HG02798 (cell line): ENCODE data around the gene FNDC3B.
A peak's percentile ranks its signal among the peaks of the same experiment; 100 is the strongest.
"Not testable (repeated sequence)": the region's sequence is repeated elsewhere in the genome, so short reads cannot be mapped to it uniquely, and the experiment has no call there.

Source experiments
- ATAC-seq: cut with Tn5 transposase; IDR thresholded peaks from one replicate; pipeline ENCODE4 v1.9.1; 2021; ENCODE audit warnings: mild to moderate bottlenecking; ENCODE audit not compliant: unreplicated experiment, poor library complexity

The FNDC3B gene

GRCh38 chr3:172039436-172040077 lies at the start of gene FNDC3B:
FNDC3B (plus strand) TSS chr3:172039578; CDS start chr3:172112480, 72,902 bp downstream.
- peak; percentile 81 for ATAC-seq

GRCh38 chr3:171990239-171990638 lies 49.1 kb upstream of the FNDC3B start:
- ATAC-seq: not testable (repeated sequence)

DNA sequence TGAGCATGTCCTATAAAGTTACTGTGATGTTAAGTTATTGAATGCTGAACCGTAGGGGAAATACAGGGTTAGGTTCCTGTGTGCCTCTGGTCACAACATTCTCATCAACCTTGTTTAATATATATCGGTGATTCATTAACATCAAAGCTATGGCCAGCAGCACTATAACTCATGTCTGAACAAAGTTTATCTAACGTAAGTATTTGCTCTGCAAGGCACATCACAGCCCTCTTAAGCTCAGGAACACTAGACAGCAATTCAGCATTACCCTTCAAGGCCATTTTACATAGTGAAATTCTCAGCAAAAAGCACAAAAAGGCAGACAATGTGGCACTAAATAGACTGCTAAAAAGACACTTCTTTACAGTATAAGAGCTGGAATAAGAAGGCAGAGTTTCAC lies 48.2 kb upstream of the FNDC3B start:
- ATAC-seq: no peak

DNA sequence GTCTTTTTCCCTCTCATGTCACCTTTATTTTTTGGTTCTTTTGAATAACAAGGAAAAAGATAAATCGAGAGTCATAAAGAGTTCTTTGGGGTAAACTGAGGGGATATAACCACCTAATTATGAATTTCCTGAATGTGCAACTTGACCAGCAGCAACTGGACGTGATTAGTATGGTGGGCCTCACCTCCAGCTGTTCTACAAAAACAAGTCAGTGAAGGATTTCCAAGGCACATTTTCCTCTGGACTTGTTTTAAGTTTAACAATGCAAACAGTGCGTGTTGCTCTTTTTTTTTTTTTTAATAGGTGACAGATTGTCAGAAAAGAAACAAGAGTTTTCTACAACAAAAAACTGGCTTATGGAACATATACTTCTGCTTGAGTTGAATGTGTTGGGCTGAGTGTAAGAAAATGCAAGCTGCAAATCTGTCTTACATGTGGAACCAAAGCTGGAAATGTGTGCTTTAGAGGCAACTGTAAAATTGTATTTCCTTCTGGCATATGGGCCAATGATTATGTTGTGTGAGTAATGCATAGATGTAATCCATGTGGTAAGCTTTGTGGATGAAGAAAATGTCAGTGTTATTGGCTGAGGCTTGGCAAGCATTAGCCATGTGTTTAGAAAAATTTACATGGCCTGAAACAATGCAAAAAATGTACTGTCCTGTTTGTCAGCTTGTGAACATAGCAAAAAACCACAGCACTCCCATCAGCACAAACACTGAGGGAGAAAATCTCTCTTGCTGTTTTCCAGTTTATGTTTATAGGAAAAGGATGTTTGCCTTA lies 44.5 kb upstream of the FNDC3B start:
- ATAC-seq: no peak

GRCh38 chr3:171995486-171995885 lies 43.9 kb upstream of the FNDC3B start:
- no peak for ATAC-seq

DNA sequence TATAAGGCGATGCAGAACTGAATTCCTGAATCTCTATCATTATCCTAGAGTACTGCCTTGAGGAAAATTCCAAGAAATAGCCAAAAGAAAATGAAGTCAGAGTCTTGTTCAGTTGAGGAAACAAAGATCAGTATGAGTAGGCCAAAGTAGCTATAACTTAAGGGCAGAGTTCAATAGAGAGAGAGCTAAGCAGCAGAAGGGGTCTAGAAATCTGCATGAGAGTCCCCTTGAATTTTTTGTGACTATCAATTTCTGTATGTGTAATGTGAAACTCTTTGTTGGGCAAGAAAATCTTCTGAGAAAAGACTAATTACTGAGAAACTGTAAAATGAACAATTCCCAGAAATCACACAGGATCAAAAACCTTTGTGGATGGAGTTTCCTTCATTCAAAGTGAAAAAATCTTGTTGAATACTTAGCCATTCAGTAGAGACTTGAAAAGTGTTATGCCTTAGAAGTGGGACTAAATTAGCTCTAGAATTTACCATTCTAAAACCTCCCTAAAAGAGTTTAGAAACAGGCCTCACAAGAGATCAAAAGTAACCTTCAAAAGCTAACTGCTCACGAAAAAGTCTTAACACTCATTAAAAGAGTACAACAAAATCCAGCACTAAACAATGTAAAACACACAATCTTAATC lies 43.1 kb upstream of the FNDC3B start:
- ATAC-seq: no peak

DNA sequence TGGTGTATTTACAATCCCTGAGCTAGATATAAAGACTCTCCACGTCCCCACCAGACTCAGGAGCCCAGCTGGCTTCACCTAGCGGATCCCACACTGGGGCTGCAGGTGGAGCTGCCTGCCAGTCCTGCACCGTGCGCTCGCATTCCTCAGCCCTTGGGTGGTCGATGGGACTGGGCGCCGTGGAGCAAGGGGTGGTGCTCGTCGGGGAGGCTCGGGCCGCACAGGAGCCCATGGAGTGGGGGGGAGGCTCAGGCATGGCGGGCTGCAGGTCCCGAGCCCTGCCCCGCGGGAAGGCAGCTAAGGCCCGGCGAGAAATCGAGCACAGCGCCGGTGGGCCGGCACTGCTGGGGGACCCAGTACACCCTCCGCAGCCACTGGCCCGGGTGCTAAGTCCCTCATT lies 40.6 kb upstream of the FNDC3B start:
- not testable (repeated sequence) for ATAC-seq

- ATAC-seq: not testable (repeated sequence)
These were observed 37.8 kb upstream of the FNDC3B start for GRCh38 chr3:172001616-172002015.

DNA sequence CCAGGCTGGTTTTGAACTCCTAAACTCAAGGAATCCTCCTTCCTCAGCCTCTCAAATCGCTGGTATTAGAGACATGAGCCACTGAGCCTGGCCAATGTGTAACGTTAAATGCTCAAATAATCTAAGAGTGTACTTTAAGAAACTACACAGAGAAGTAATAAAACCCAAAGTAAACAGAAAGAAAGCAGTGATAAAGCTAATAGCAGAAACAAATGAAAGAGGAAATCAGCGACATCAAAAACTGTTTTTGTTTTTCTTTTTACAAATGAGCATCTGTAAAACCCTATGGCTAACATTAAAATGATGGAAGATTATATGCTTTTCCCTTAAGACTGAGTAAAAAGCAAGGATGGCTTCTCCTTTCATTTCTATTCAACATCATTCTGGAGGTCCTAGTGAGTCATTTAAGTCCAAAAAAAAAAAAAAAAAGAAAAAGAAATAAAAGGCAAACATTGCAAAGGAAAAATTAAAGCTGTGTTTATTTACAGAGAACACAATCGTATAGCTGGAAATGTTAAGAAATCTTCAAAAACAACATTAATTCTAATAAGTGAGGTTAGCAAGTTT lies 36.8 kb upstream of the FNDC3B start:
- ATAC-seq: no peak

GRCh38 chr3:172003146-172003545 lies 36.2 kb upstream of the FNDC3B start:
- ATAC-seq: no peak

DNA sequence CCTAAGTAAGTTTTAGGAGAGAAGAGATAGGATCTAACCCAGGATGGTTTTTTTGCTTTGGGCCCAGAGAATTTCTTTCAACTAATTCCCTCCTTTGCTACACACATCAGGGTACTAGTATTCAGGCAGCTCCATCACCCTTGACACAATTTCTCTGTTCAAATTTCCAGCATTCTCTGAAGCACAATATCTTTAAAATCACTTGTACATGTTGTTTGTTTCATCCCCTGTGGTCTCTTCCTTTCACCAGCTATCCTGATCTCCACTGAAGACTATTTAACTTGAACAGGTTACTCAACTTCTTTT lies 32.4 kb upstream of the FNDC3B start:
- no peak for ATAC-seq

DNA sequence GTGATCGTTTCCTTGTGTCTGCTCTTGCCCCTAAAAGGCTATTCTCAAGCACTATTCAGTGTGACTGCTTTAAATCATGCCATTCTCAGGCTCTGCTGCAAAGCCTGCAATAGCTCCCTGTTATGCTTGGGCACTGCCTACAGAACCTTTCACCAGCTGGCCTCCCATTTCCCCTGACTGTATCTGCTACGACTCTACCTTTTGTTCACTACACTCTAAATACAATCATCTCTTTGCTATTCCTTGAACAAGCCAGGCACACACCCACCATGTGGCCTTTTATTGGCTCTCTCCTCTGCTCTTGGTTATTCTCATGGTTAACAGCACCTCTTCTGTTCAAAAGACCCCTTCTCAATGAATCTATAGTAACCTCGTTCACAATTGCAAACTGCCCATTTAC lies 29.6 kb upstream of the FNDC3B start:
- no peak for ATAC-seq

DNA sequence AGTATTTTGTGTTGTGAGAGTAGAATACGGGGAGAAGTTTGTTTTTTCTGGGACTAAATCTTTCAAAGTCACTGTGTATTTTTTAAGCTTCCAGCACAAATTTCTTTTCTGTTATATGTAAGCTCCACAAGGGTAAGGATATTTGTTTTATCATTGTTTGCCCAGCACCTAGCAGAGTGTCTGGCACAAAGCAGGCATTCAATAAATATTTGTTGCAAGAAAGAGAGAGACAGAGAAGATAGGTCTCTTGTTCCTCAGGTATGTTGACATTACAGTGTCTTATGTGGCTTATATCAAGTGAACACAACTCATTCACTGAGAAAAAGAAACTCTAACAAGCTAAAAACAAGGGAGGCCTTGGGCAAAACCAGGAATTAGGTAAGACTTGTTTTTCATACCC lies 26.6 kb upstream of the FNDC3B start:
- no peak for ATAC-seq

DNA sequence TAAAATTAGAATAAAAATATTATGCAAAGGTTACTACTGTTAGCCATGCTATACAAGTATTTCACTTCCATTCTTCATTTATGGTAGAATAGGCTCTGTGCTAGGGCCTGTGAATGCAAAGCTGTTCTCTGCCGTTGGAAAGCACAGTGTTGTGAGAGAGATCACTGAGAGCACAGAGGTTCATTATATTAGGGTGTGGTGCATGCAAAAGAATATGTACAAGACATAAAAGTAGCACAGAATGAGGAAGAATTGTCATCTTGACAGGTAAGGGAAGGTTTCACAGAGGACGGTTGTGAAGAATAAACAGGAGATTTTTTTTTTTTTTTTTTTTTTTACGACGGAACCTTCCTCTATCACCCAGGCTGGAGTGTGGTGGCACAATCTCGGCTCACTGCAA lies 25.2 kb upstream of the FNDC3B start:
- ATAC-seq: no peak

DNA sequence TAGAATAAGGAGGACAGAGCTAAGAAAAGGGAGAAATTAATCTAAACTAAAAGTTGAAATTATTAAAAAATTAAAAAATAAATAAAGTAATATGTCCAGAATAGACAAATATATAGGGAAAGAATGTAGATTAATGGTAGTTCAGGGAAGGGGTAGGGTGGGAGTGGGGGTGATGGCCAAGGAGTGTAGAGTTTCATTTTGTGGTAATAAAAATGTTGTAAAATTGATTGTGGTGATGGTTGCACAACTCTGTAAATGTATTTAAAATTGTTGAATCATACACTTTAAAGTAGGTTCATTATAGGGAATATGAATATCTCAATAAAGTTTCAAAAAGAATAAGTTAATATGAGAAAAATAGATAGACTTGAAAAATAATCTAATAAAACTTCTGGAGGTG lies 21.0 kb upstream of the FNDC3B start:
- no peak for ATAC-seq

- ATAC-seq: no peak
These were observed 18.6 kb upstream of the FNDC3B start for GRCh38 chr3:172020763-172021162.

DNA sequence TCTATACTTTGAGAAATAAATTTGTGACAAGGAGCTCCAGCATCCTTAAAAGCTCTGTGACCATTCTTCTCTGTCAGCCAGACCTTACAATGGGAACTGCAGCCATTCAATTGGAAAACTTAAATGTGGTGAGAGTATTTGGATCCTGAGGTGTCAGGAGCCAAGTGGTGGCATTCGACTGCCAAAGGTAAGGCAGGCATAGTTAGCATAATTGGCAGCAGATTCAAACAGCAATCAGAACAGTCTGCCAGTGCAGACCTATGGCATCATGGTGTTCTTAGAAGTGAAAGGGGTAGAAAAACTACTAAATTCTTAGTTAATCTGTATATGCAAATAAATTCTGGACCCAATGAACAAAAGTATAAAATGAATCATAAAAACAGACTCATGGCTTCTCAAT lies 18.2 kb upstream of the FNDC3B start:
- no peak for ATAC-seq

DNA sequence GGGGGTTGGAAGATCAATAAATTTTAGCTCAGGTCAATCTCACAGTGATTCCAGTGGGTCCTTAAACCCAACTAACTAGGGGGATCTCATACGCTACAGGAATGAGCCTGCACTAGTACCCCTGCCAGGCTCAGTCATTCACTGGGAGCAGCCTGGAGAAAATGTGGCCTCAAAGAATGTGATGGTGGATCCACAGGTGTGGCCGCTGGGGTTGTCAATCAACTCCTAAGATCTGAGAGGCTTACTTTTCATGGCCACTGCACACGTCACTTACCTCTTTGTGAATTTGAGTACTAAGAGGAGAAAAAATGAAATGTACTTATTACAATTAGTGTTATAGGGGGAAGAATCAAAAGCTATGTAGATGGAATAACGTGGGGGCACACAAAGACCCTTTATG lies 17.5 kb upstream of the FNDC3B start:
- no peak for ATAC-seq

DNA sequence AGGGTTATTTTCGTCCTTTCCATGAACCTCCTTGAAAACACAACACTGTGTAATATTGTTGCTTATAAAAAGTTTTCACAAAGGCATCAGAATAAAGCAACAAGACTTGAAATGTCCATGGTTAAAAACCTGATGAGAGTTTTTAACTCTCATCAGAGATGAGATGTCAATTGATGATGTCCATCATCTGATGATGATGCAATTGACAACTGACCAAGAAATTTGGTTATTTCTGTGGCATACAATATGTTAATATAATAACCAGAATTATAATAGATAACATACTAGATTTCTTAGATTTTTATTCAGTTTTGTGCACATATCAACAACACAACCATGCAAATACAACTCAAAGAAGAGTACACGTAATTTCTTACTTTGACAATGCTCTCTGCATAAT lies 15.5 kb upstream of the FNDC3B start:
- no peak for ATAC-seq

DNA sequence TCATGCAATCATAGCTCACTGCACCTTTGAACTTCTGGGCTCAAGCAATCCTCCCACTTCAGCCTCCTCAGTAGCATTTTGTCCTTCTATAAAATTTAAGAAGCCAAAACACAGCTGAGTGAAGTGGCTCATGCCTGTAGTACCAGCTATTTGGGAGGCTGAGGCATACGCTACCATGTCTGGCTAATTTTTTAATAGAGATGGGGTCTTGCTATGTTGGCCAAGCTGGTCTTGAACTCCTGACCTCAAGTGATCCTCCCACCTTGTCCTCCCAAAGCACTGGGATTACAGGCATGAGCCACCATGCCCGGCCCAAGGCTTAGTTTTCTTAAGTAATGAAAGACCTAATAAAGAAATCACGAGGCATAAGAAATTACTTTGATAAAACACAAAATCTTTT lies 14.7 kb upstream of the FNDC3B start:
- no peak for ATAC-seq

- no peak for ATAC-seq
These were observed 9.8 kb upstream of the FNDC3B start for GRCh38 chr3:172029425-172030098.
